Stimulated activated CD4-positive, alpha-beta T cell treated with anti-CD3 and anti-CD28 coated beads, Interleukin-1b, Interleukin-23, amount 100 ng/mL, for 4 hours (primary cell): ENCODE data around the gene CTSE.

Experiments used
- DNase-seq, 2 donors: peaks; one replicate each; pipeline ENCODE4 v3.0.0-alpha.2; 2020; ENCODE audit warnings: low read depth in 2 of 2

CTSE gene

GRCh38 chr1:205971082-205971481, 52.6 kb downstream of the CTSE start:
- no peak for DNase-seq

- DNase-seq = no peak
Observed at GRCh38 chr1:205970486-205970885, 53.2 kb downstream of the CTSE start.

GRCh38 chr1:205969229-205969628, 54.5 kb downstream of the CTSE start:
- no peak for DNase-seq

GRCh38 chr1:205967554-205968335, 56.0 kb downstream of the CTSE start:
- no peak for DNase-seq

DNA sequence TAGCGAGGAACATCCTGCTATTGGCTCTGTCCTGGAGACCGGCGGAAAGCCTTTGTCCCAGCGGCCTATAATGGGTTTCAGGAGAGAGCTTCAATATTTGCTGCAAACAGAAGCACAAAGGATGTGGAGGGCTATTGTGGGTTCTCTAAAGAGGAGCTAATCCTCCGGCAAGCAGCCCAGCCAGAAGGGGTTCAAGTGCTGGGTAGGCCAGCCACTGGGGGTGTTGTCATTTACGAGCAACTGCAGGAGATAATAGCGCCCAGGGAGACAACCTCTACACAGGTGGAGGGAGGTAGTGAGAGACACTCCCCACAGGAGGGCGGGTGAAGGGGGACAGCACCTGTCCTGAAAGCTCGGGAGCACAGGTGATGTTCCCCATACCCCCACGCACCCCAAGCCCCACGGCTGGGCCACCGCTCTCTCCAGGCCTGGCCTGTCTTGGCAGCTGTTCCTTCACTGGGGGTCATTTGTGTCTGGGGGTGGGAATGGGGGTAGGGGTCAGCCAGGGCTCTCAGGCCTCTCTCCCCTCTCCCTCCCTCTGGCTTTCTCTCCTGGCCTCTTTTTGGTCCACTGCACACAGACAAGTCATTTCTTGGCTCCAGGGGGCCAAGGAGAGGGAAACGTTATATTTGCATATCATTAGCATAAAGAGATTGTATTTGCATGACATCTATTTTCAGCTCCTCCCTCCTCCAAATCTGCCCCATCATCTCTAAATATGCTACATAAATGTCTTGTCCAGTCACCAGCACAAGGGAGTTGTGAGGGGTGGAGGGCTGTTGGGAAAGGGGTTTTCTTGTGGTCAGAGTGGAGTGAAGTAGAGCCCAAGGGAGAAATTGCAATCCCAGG, 58.4 kb downstream of the CTSE start:
- no peak for DNase-seq

DNA sequence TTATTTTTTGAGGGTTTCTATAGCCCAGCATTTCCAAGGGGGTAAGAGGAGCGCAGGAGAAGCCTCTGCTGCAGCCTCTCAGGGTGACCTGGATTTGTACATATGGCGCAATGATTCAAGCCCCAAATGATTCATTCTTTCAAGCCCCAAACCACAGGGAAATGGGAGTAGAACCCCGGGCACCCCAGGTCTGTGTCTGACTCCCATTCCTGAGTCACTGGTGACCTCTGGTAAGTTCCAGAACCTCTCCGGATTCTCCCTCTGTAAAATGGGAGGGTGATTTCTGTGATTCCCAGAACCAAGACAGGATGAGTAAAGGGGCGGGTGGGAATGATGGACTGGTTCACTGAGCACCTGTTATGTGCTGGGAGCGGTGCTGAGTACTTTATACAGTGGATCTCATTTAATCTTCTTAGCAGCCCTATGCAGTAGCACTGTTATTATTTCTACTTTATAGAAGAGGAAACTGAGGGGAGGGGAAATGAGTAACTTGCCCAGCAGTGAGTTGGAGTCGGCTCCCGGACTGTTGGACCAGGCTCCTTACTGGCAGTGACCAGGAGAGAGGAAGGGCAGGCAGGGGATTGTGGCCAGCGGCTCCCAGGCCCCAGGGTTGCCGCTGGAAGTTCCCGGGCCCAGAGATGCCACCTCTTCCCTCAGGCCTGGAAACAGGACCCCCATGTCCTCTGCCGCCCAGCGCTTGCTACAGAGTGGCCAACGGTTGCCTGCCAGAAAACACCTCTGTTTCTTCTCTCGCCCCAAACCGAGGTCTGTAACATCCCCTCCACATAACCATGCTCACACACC, 60.1 kb downstream of the CTSE start:
- no peak for DNase-seq

GRCh38 chr1:205962821-205963221, 60.9 kb downstream of the CTSE start:
- DNase-seq = no peak

DNA sequence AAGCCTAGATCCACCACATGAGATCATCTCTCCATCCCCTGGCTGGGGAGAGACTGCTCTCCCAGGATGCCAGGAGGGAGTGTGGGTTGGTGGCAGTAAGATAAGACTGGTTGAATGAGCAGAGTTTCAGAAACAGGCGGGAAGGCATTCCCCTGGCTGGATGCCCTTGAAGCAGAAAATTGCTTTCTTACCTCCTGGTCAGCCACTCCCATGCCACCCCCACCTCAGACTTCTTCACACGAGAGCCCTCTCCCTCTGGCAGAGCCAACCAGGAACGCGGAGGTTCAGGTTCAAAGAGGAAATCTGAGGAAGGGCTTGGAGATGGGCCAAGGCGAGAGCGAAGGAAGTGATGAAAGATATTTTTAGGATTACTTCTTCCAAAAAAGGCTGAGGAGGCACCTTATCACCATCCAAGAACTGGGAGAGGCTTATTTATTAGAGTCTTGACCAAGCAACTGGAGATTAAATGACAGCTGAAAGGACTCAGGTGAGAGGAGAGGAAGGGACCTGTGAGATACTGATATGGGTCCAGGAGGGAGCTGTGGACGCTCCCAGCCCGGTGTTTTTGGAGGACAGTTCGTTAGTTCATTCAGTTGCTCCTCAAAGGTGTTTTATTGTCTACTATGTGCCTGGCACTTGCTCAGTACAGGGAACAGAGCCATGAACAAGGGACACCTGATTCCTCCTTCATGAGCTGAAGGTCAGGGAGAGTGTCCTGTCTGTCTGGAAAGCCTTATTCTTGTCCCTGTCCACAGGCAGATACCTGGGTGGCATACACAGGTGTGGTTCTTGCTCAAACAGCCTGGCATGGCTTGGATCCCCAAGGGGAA, 61.5 kb downstream of the CTSE start:
- DNase-seq = no peak

- no peak for DNase-seq
Observed at GRCh38 chr1:205961405-205961804, 62.3 kb downstream of the CTSE start.

DNA sequence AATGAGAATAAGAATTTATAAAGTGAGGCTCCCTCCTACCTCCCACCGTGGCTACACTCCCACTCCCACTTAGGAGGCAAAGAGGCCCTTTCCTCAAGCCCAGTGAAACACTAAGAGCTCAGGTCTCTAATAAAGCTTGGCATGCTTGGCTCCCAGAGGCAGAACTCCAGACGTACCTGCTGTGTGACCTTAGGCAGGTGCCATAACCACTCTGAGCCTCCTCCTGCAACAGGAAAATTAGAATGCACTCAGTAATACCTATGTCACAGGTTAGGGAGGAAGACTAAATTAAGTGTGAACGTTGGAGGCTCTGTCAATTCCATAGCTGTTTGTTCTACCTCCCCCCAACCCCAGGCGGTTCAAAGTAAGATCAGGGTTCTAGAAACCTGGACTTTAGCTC, 63.9 kb downstream of the CTSE start:
- no peak for DNase-seq
